Stimulated activated CD4-positive, alpha-beta T cell treated with anti-CD3 and anti-CD28 coated beads, Interleukin-4, amount 100 ng/mL, for 4 hours (primary cell): Measurements from ENCODE around the gene CYP26A1.

Experiments
- DNase-seq, 2 experiments: peaks; one replicate each; pipeline ENCODE4 v3.0.0-alpha.2; 2020

CYP26A1 gene, protein sequence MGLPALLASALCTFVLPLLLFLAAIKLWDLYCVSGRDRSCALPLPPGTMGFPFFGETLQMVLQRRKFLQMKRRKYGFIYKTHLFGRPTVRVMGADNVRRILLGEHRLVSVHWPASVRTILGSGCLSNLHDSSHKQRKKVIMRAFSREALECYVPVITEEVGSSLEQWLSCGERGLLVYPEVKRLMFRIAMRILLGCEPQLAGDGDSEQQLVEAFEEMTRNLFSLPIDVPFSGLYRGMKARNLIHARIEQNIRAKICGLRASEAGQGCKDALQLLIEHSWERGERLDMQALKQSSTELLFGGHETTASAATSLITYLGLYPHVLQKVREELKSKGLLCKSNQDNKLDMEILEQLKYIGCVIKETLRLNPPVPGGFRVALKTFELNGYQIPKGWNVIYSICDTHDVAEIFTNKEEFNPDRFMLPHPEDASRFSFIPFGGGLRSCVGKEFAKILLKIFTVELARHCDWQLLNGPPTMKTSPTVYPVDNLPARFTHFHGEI

DNA sequence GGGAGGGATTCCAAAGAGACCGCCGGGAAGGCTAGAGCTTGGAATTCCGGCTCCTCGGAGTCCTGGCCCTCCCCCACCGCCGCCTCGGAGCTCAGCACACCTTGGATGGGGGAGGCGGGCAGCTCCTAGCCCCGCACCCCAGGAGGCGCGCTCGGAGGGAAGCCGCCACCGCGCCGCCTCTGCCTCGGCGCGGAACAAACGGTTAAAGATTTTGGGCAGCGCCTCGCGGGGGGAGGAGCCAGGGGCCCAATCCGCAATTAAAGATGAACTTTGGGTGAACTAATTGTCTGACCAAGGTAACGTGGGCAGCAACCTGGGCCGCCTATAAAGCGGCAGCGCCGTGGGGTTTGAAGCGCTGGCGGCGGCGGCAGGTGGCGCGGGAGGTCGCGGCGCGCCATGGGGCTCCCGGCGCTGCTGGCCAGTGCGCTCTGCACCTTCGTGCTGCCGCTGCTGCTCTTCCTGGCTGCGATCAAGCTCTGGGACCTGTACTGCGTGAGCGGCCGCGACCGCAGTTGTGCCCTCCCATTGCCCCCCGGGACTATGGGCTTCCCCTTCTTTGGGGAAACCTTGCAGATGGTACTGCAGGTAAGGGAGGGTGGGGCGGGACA, at the start of gene CYP26A1:
Gene CYP26A1 (plus strand): TSS at position 355 of the 608 bp plus-strand sequence. CDS start 42 bp downstream, at position 397.
- no peak for DNase-seq

DNA sequence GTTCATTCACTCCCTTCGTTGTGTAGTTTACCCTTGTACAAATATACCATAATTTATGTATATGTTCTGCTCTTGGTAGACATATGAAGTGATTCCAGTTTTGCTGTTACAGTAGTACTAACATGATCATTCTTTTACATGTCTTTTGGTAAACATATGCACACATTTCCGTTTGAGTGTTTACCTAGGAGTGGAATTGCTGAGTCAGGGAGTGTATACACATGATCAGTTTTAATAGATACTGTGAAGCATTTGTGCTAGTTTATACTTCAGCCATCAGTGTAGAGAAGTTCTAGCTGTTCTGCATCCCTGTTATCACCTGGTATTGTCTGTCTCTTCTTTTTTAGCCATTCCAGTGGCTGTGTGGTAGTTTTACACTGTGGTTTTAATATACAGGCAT, 47.6 kb upstream of the CYP26A1 start:
- no peak for DNase-seq

DNA sequence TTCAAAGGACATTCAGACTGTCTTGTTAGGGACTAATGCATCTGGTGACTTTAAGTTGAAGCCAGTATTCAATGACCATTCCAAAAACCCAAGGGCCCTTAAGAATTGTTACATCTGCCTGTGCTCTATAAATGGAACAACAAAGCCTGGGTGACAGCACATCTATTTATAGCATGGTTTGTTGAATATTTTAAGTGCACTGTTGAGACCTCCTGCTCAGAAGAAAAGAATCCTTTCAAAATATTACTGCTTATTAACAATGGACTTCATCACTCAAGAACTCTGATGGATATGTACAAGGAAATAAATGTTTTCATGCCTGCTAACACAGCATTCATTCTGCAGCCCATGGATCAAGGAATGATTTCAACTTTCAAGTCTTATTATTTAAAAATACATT, 46.2 kb upstream of the CYP26A1 start:
- no peak for DNase-seq

- DNase-seq, result no peak
These were observed 44.8 kb upstream of the CYP26A1 start for GRCh38 chr10:93028883-93029282.

- no peak for DNase-seq
These were observed 43.3 kb upstream of the CYP26A1 start for GRCh38 chr10:93030409-93030808.

DNA sequence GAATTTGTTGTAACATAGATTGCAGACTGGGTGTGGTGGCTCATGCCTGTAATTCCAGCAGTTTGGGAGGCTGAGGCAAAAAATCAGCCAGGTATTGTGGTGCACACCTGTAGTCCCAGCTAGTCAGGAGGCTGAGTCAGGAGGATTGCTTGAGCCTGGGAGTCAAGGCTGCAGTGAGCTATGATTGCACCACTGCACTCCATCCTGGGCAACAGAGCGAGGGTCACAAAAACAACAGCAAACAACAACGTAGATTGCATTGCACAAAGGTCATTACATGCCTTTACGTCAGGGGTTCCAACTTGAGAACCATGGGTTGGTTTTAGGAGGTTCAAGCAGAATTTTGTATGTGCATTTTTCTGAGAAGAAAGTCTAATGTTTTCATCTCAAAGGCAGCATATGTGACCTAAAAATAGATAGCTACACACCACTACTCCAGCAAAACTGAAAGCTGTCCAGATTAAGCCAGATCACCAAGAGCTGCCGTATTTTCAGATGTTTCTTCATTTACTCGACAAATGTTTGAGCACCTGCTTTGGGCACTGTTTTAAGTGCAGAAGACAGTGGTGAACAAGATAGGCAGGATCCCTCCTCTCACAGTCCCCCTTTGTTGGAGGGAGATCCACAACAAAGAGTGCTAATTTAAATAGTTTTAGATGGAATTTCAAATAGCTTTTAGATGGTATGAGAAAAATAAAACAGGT, 41.4 kb upstream of the CYP26A1 start:
- DNase-seq, result no peak

GRCh38 chr10:93032809-93033137, 40.9 kb upstream of the CYP26A1 start:
- DNase-seq, result no peak

GRCh38 chr10:93034426-93034825, 39.3 kb upstream of the CYP26A1 start:
- DNase-seq, result no peak

DNA sequence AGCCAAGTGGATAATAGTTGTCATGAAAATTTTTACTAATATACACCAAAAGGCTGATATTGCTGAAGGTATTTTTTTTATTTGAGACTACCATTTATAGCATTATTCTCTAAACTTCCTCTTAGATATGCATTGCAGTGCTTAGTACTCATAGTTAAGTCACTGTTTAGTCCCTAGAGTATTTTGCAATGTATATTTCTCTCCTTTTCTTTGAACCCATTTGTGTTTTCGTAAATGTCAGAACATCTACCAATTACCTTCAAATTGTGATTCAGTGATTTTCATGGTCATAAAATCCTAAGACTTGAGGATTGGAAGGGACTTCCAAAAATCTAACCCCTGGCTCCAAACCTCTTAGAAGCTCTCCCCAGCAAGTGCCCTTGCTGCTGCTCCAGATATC, 34.6 kb upstream of the CYP26A1 start:
- DNase-seq, result no peak

DNA sequence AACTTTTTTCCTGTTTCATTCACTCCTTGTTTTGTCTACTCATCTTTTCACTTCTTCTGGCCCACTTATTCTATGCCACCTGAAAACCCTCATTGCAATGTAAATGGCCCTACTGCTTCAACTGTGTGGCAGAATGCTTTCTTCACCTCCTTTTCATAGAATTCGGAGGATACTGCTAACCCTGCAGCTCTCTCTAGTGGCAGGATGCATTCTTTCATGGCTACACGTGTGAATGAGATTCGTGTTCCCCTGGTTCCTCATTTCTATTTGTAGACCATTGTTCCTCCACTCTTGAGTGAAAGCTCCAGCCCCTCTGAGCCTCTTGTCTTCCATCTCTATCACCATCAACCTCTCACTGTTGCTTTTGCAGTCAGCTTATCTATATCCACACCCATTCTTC, 34.0 kb upstream of the CYP26A1 start:
- no peak for DNase-seq

DNA sequence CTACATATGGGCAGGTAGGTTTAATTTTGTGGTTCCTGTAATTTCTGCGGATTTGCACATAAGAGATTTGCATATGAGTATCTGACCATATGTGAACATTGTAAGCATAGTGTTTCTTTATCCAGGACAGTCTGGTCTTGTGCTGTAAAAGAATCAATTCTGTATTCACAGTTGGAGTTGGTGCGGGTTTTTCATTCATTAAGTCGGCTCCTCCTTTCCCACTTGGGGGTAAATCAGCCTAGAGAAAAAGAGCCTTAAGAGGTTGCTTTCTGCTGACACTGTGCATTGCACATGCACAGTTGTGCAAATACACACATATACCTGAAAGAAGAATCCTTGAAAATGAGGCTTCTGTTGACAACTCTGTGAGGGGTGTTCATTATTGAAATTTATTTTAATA, 19.2 kb upstream of the CYP26A1 start:
- no peak for DNase-seq

- DNase-seq, result no peak
These were observed 15.6 kb upstream of the CYP26A1 start for GRCh38 chr10:93058139-93058538.

GRCh38 chr10:93059975-93060886, 13.5 kb upstream of the CYP26A1 start, which contains the start of gene CYP26C1:
CYP26C1 (plus strand) TSS chr10:93060798; CDS start chr10:93061264, 466 bp downstream.
- no peak for DNase-seq

- DNase-seq, result no peak
These were observed 12.7 kb upstream of the CYP26A1 start for GRCh38 chr10:93060887-93061593.

DNA sequence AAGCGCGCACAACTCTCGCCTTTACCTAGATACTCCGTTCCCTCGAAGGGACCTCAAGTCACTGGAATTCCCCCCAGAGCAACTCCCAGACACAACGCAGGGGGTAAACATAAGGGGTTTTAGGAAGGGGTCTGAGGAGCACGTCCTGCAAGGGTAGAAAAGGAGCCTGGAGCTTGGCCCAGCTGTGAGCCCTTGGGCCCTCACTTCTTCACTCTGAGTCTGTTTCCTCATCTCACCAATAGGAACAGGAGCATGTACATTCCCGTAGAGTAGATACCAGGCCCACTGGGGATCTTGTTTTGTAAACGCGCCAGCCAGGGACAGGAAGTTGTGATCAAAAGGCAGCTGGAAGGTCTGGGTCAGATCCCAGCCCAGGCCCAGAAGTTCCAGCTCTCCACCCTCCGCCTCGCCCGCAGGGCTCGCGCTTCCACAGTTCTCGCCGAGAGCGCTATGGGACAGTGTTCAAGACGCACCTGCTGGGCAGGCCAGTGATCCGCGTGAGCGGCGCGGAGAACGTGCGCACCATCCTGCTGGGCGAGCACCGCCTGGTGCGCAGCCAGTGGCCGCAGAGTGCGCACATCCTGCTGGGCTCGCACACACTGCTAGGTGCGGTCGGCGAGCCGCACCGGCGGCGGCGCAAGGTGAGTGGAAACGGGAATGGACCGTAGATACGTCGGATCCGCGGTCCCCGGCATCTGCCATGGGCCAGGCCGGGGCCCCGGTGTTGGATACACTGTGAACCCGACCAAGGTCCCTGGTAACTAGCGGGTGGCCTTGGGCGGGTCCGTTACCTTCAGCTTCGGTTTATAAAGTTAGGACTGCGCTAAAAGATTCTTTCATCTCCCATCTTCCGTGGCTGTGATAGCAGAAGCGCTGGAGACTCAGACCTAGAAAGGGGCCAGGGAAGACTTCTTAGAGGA, 11.8 kb upstream of the CYP26A1 start:
- no peak for DNase-seq

DNA sequence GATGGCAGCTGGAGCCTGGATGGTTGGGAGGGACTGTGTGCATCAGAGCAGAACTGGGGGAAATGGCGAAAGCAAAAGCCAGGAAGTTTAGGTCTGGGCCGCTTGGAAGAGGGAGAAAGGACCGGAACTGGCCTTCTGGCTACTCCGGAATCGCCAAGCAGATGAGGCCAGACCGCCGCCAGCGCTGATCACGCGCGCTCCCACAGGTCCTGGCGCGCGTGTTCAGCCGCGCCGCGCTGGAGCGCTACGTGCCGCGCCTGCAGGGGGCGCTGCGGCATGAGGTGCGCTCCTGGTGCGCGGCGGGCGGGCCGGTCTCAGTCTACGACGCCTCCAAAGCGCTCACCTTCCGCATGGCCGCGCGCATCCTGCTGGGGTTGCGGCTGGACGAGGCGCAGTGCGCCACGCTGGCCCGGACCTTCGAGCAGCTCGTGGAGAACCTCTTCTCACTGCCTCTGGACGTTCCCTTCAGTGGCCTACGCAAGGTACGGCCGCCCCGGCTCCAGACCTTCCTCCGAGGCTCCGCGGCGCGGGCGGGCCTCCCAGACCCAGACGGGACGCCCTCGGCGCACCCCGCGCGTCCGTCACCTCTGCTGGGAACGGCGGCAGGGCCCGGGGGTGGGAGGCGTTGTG, 11.1 kb upstream of the CYP26A1 start:
- peak in 1 of 2 experiments; percentile 41 for DNase-seq

- DNase-seq, result no peak
These were observed 10.3 kb upstream of the CYP26A1 start for GRCh38 chr10:93063144-93063976.

- no peak for DNase-seq
These were observed 9.6 kb upstream of the CYP26A1 start for GRCh38 chr10:93063977-93064660.
